Measurements from ENCODE around the gene CEP85L. TPM values are rescaled to one million over a fixed set of nuclear protein-coding genes. Genes with fewer than 3 reads are reported as not detected.
"Not testable (repeated sequence)": the region's sequence is repeated elsewhere in the genome, so short reads cannot be mapped to it uniquely, and the experiment has no call there.

Gene CEP85L
- total RNA-seq, 4 donors from 2014 or later = 10.5 to 42.9 (median 17.1) TPM

DNA sequence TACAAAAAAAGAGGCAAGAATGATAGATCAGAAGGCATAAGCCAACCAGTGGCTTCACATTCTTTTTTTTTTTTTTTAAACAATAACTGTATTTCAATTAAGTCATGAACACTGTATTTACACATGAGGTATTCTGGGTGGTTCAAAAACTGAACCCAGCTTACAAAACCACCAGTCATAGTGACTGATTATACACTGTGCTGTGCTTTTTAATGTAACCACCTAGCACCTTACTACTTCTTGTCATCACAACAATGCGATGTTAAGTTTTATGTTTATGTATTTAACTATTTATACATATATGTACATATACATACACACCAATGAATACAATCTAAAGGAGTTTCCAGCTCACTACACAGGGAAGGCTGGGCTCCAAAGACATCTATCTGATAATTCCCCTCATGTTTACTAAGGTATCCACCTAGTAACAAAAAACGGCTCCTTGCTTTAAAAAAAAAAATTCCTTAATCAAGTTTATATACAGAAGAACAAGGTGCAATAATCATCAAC is 190.4 kb downstream of the CEP85L start:
- no peak for DNase-seq
- TF ChIP-seq, protein P1, sequence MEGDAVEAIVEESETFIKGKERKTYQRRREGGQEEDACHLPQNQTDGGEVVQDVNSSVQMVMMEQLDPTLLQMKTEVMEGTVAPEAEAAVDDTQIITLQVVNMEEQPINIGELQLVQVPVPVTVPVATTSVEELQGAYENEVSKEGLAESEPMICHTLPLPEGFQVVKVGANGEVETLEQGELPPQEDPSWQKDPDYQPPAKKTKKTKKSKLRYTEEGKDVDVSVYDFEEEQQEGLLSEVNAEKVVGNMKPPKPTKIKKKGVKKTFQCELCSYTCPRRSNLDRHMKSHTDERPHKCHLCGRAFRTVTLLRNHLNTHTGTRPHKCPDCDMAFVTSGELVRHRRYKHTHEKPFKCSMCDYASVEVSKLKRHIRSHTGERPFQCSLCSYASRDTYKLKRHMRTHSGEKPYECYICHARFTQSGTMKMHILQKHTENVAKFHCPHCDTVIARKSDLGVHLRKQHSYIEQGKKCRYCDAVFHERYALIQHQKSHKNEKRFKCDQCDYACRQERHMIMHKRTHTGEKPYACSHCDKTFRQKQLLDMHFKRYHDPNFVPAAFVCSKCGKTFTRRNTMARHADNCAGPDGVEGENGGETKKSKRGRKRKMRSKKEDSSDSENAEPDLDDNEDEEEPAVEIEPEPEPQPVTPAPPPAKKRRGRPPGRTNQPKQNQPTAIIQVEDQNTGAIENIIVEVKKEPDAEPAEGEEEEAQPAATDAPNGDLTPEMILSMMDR (IDR thresholded peaks at IDR 0.05) = no peak
- TF ChIP-seq POLR2A (IDR thresholded peaks at IDR 0.05) = no peak
- 95 to 98% methylated on average over 2 of the region's 2 CpGs for WGBS, 2 donors
- Histone ChIP-seq H3K4me3 (replicated peaks in 1 of 3) (no peak overlapping the region), H3K9me3 (no peaks in the 10 kb centered on the region), H3K36me3 (no peaks in the 10 kb centered on the region), H3K27me3 (no peaks in the 10 kb centered on the region), H3K27ac (no peak overlapping the region), H3K4me1 (no peaks in the 10 kb centered on the region)
- intact Hi-C loops (cut with DNase I) = no loop called here

- Histone ChIP-seq H3K36me3 (no peaks in the 10 kb centered on the region), H3K27me3 (no peaks in the 10 kb centered on the region), H3K27ac (no peak overlapping the region), H3K9me3 (no peaks in the 10 kb centered on the region), H3K4me1 (no peaks in the 10 kb centered on the region), H3K4me3 (replicated peaks in 1 of 3) (no peak overlapping the region)
- no peak for DNase-seq
- intact Hi-C loops (cut with DNase I) = no loop called here
- 79 to 88% methylated on average over 1 of the region's 1 CpG for WGBS, 2 donors
- TF ChIP-seq, protein P1 (IDR thresholded peaks at IDR 0.05) = no peak
- no peak for TF ChIP-seq POLR2A (IDR thresholded peaks at IDR 0.05)
Observed at GRCh38 chr6:118456982-118457381, 194.4 kb downstream of the CEP85L start.

DNA sequence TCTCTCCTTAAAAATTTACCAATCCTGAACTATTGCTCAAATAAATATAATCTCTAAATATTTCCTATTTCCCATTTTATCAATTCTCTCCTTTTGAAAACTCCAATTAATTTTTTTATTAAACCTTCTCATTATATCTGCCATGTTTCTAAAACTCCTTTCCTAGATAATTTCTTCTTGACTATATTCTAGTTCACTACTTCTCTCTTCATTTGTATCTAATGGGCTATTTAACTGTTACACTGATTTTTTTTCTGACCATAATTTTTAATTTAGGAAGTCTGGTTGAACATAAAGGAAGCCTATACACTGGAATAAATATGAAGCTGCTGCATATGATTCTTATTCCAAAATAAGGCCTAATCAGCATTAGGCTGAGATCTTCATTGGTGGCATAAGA is 199.6 kb downstream of the CEP85L start:
- H3K36me3 ChIP-seq = no peaks in the 10 kb centered on the region
- intact Hi-C loops (cut with DNase I) = no loop called here

GRCh38 chr6:118444796-118445195 is 206.6 kb downstream of the CEP85L start:
- Histone ChIP-seq H3K27me3 (no peaks in the 10 kb centered on the region), H3K4me1 (no peaks in the 10 kb centered on the region), H3K36me3 (no peaks in the 10 kb centered on the region), H3K27ac (no peak overlapping the region), H3K4me3 (replicated peaks in 1 of 3) (no peak overlapping the region), H3K9me3 (no peaks in the 10 kb centered on the region)
- TF ChIP-seq POLR2A (IDR thresholded peaks at IDR 0.05) = no peak
- TF ChIP-seq, protein P1 (IDR thresholded peaks at IDR 0.05) = no peak
- intact Hi-C loops (cut with DNase I) = no loop called here
- WGBS, 2 donors = 100% methylated on average over 1 of the region's 1 CpG
- no peak for DNase-seq

More for the DNA sequence above, 199.6 kb downstream of the CEP85L start:
- no peak for DNase-seq
- no peak overlapping the region for H3K27ac ChIP-seq
- H3K9me3 ChIP-seq = no peaks in the 10 kb centered on the region
- no peak overlapping the region for H3K4me3 ChIP-seq (replicated peaks in 1 of 3)
- H3K4me1 ChIP-seq = no peaks in the 10 kb centered on the region
- no peaks in the 10 kb centered on the region for H3K27me3 ChIP-seq
- TF ChIP-seq POLR2A (IDR thresholded peaks at IDR 0.05) = no peak
- TF ChIP-seq, protein P1 (IDR thresholded peaks at IDR 0.05) = no peak

GRCh38 chr6:118436482-118436881 is 214.9 kb downstream of the CEP85L start:
- intact Hi-C loops (cut with DNase I) = no loop called here
- Histone ChIP-seq H3K27me3 (no peaks in the 10 kb centered on the region), H3K36me3 (no peaks in the 10 kb centered on the region), H3K4me3 (replicated peaks in 1 of 3) (no peak overlapping the region), H3K27ac (no peak overlapping the region), H3K4me1 (no peaks in the 10 kb centered on the region), H3K9me3 (no peaks in the 10 kb centered on the region)
- TF ChIP-seq POLR2A (IDR thresholded peaks at IDR 0.05) = no peak
- TF ChIP-seq, protein P1 (IDR thresholded peaks at IDR 0.05) = no peak
- no peak for DNase-seq
- 57 to 61% methylated on average over 3 of the region's 3 CpGs for WGBS, 2 donors

GRCh38 chr6:118434147-118434546 is 217.2 kb downstream of the CEP85L start:
- H3K36me3 ChIP-seq; H3K27ac ChIP-seq; H3K27me3 ChIP-seq; H3K4me3 ChIP-seq (replicated peaks in 1 of 3); intact Hi-C loops (cut with DNase I); H3K4me1 ChIP-seq; DNase-seq; H3K9me3 ChIP-seq: not testable (repeated sequence)
- WGBS, 2 donors = 87 to 90% methylated on average over 3 of the region's 3 CpGs

DNA sequence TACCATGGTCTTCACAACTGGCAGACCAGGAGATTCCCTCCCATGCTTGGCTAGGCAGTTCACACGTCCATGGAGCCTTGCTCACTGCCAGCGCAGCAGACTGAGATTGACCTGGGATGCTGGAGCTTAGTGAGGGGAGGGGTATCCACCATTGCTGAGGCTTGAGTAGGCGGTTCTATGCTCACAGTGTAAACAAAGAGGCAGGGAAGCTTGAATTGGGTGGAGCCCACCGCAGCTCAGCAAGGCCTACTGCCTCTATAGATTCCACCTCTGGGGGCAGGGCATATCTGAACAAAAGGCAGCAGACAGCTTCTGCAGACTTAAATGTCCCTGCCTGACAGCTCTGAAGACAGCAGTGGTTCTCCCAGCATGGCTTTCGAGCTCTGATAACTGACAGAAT is 230.1 kb downstream of the CEP85L start:
- intact Hi-C loops (cut with DNase I); H3K4me3 ChIP-seq (replicated peaks in 1 of 3); H3K27ac ChIP-seq; H3K27me3 ChIP-seq; H3K36me3 ChIP-seq; H3K9me3 ChIP-seq; DNase-seq; H3K4me1 ChIP-seq: not testable (repeated sequence)
- 67 to 70% methylated on average over 5 of the region's 5 CpGs for WGBS, 2 donors
